Nephron progenitor cell (in vitro differentiated cells): ENCODE measurements around the gene SLF2.
A peak's percentile ranks its signal among the peaks of the same experiment; 100 is the strongest.

Source experiments
- DNase-seq: peaks from one replicate; pipeline ENCODE4 v3.0.0; 2021
- H3K27ac Mint-ChIP-seq: 2 replicates; pipeline ENCODE4 v1.8.0; 2021; ENCODE audit warnings: mild to moderate bottlenecking, moderate library complexity, mixed read lengths
- H3K27me3 Mint-ChIP-seq: 2 replicates; pipeline ENCODE4 v1.8.0; 2021; ENCODE audit warnings: mild to moderate bottlenecking, low read depth, mixed read lengths; ENCODE audit not compliant: poor library complexity
- H3K36me3 Mint-ChIP-seq: 2 replicates; pipeline ENCODE4 v1.8.0; 2021; ENCODE audit warnings: low read depth, mixed read lengths
- H3K4me1 Mint-ChIP-seq: 2 replicates; pipeline ENCODE4 v1.8.0; 2021; ENCODE audit warnings: mixed read lengths
- H3K4me3 Mint-ChIP-seq: 2 replicates; pipeline ENCODE4 v1.8.0; 2021; ENCODE audit warnings: mild to moderate bottlenecking, moderate library complexity, mixed read lengths
- H3K9me3 Mint-ChIP-seq: 2 replicates; pipeline ENCODE4 v1.8.0; 2021; ENCODE audit warnings: mild to moderate bottlenecking, moderate library complexity, mixed read lengths
- TF ChIP-seq, protein P1 (sequence below): fragments of 200-600 bp; sonication (generic); IDR thresholded peaks from 2 replicates; pipeline ENCODE4 v1.5.0; 2021; ENCODE audit warnings: antibody characterized with exemption

Gene SLF2

DNA sequence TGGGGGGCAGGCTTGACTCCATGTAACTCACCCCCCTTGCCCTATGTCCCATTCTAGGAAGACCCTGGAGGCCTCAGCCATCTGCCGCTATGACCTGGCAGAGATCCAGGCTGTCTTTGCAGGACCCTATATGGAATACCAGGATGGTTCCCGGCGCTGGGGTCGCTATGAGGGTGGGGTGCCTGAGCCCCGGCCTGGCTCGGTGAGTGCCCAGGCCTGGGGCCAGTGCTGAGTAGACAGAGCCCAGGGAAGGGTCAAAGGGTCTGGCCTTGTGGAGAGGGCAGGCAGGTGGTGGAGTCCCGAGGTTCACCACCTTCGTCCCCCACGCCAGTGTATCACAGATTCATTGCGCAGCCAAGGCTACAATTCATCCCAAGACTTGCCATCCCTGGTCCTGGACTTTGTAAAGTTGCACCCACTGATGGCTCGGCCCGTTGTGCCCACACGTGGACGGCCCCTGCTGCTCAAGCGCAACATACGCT lies 67.1 kb downstream of the SLF2 start:
- no peak for DNase-seq
- no peak overlapping the region for H3K4me3 Mint-ChIP-seq
- H3K9me3 Mint-ChIP-seq, result no peaks in the 10 kb centered on the region
- no peak overlapping the region for H3K27ac Mint-ChIP-seq
- no peaks in the 10 kb centered on the region for H3K4me1 Mint-ChIP-seq
- H3K36me3 Mint-ChIP-seq, result peaks cover 16% of the 10 kb centered on the region
- TF ChIP-seq, protein P1, sequence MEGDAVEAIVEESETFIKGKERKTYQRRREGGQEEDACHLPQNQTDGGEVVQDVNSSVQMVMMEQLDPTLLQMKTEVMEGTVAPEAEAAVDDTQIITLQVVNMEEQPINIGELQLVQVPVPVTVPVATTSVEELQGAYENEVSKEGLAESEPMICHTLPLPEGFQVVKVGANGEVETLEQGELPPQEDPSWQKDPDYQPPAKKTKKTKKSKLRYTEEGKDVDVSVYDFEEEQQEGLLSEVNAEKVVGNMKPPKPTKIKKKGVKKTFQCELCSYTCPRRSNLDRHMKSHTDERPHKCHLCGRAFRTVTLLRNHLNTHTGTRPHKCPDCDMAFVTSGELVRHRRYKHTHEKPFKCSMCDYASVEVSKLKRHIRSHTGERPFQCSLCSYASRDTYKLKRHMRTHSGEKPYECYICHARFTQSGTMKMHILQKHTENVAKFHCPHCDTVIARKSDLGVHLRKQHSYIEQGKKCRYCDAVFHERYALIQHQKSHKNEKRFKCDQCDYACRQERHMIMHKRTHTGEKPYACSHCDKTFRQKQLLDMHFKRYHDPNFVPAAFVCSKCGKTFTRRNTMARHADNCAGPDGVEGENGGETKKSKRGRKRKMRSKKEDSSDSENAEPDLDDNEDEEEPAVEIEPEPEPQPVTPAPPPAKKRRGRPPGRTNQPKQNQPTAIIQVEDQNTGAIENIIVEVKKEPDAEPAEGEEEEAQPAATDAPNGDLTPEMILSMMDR, result no peak
- H3K27me3 Mint-ChIP-seq, result no peaks in the 10 kb centered on the region

DNA sequence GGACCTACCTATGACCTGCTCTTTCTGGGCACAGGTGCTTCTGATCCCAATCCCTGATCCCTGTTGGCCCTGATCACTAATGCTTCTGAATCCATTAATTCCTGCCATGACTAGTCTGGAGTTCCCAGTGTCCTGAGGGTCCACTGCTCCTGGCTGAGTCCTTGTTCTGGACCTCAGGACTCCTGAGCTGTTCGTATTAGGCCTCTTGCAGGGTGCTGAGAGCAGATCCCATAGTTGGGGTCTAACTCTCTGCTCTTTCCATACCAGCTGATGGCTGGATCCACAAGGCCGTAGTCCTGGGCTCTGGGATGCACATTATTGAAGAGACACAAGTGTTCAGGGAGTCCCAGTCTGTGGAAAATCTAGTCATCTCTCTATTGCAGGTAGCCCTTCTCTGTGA lies 67.5 kb downstream of the SLF2 start:
- no peak overlapping the region for H3K4me3 Mint-ChIP-seq
- no peak overlapping the region for H3K27ac Mint-ChIP-seq
- TF ChIP-seq, protein P1, result no peak
- H3K36me3 Mint-ChIP-seq, result peaks cover 16% of the 10 kb centered on the region
- H3K4me1 Mint-ChIP-seq, result peaks cover 1% of the 10 kb centered on the region
- no peak for DNase-seq
- no peaks in the 10 kb centered on the region for H3K27me3 Mint-ChIP-seq
- H3K9me3 Mint-ChIP-seq, result no peaks in the 10 kb centered on the region

DNA sequence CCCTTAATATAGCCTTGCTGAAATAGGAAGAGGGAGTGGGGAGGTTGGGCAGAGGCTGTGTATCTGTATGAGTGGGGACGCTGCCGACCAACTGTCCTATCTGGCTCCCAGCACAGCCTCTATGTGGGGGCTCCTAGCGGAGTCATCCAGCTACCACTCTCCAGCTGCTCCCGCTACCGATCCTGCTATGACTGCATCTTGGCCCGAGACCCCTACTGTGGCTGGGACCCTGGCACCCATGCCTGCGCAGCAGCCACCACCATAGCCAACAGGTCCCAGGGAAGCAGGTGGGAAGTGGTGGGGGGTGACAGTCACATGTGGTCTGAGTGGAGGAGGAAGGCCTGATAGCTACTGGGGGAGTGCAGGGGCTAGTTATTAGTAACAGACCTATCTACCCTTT lies 67.9 kb downstream of the SLF2 start:
- no peak overlapping the region for H3K4me3 Mint-ChIP-seq
- no peak for DNase-seq
- H3K27ac Mint-ChIP-seq, result no peak overlapping the region
- H3K4me1 Mint-ChIP-seq, result peaks cover 5% of the 10 kb centered on the region
- no peaks in the 10 kb centered on the region for H3K27me3 Mint-ChIP-seq
- H3K36me3 Mint-ChIP-seq, result peaks cover 20% of the 10 kb centered on the region
- no peaks in the 10 kb centered on the region for H3K9me3 Mint-ChIP-seq
- TF ChIP-seq, protein P1, result no peak

DNA sequence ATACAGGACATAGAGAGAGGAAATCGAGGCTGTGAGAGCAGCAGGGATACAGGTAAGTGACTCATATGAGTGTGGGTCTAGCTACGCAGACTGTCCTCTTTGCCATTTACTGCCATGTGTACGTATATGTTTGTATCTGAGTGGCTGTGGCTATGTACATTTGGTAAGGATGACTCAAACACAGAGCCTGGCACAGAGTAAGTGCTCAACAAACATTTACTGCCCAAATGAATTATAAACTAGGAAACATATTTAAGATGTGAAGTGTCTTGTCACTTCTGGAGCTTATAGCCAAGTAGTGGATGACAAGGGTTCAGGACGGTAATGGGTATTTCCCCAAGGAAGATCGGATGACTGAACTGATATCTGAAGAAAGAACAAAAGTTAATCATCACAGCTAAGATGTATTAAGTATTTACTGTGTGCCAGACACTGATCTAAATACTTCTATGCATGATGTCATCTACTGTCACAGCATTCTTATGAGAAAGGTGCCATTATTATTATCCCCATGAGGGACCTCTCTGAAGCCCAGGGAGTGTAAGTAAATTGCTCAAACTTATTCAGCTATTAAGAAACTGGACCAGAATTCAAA lies 68.5 kb downstream of the SLF2 start:
- TF ChIP-seq, protein P1, result no peak
- Mint-ChIP-seq H3K4me3 (no peak overlapping the region), H3K4me1 (peaks cover 11% of the 10 kb centered on the region), H3K27me3 (no peaks in the 10 kb centered on the region), H3K9me3 (no peaks in the 10 kb centered on the region), H3K27ac (no peak overlapping the region), H3K36me3 (peaks cover 23% of the 10 kb centered on the region)
- no peak for DNase-seq

DNA sequence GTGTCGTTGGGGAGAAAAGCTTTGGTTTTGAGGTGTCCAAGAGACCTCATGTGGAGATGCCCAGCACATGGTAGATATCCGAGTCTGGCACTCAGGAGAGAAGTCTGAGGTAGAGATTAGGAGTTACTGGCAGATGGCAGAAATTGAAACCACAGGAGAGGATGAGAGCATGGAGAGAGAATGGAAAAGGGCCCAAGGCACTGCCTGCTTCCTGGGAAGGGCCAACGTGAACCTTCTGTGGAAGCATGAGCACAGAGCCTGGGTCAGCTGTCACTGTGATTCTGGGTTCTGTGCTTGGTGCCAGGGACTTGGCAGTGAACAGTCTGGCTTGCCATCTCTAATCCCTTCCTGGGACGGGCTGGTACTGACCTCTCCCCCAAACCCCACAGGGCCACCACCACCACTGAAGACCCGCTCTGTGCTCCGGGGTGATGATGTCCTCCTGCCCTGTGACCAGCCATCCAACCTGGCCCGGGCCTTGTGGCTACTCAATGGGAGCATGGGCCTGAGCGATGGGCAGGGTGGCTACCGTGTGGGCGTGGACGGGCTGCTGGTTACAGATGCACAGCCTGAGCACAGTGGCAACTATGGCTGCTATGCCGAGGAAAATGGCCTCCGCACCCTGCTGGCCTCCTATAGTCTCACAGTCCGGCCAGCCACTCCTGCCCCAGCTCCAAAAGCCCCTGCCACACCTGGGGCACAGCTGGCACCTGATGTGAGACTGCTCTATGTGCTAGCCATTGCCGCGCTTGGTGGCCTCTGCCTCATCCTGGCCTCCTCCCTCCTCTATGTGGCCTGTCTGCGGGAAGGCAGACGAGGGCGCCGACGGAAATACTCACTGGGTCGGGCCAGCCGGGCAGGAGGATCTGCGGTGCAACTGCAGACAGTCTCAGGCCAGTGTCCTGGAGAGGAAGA lies 70.4 kb downstream of the SLF2 start:
- peak overlapping the region; percentile 11 for H3K27ac Mint-ChIP-seq
- peaks cover 27% of the 10 kb centered on the region for H3K4me1 Mint-ChIP-seq
- H3K27me3 Mint-ChIP-seq, result no peaks in the 10 kb centered on the region
- H3K9me3 Mint-ChIP-seq, result no peaks in the 10 kb centered on the region
- peaks cover 27% of the 10 kb centered on the region for H3K36me3 Mint-ChIP-seq
- no peak for DNase-seq
- TF ChIP-seq, protein P1, result no peak
- no peak overlapping the region for H3K4me3 Mint-ChIP-seq
